GM12878 (cell line): ENCODE data around the gene PRKAG2. TPM values are rescaled to one million over a fixed set of nuclear protein-coding genes. Genes with fewer than 3 reads are reported as not detected.

ENCODE experiments used
- ATAC-seq: fragments of 200-7000 bp; cut with Tn5 transposase; 3 replicates; pipeline ENCODE4 v1.9.1; 2020; ENCODE audit warnings: mild to moderate bottlenecking, moderate library complexity
- BruUV-seq: library from RNA; stranded (reverse); fragments of 400-500 nt; replicated peaks from 2 replicates; lab custom pipeline; 2021; lab: Mats Ljungman, UMichigan
- CTCF ChIA-PET: fragments of 300-600 bp; sonication (Branson Sonifier 250); formaldehyde crosslinking; extraction: SDS; loops from one replicate; lab custom pipeline; 2021; ENCODE audit warnings: inconsistent platforms; lab: Yijun Ruan, JAX
- POLR2A ChIA-PET: fragments of 350-600 bp; formaldehyde crosslinking; extraction: SDS; loops from one replicate; lab custom pipeline; 2021; ENCODE audit warnings: inconsistent platforms; lab: Charles Lee
- RAD21 ChIA-PET: fragments of 300-600 bp; sonication (Branson Sonifier 250); formaldehyde crosslinking; loops from one replicate; lab custom pipeline; 2023; ENCODE audit warnings: antibody characterized with exemption; ENCODE audit not compliant: unreplicated experiment; lab: Charles Lee
- SMC1A ChIA-PET: fragments of 300-600 bp; sonication (Branson Sonifier 250); formaldehyde crosslinking; loops from one replicate; lab custom pipeline; 2023; ENCODE audit not compliant: unreplicated experiment, uncharacterized antibody; lab: Charles Lee
- DNase-seq: peaks from one replicate; pipeline ENCODE4 v3.0.0-alpha.2; 2011; ENCODE audit warnings: low read depth, low spot score
- FAIRE-seq: peaks from 3 replicates; lab custom pipeline; 2011; peaks lifted over from hg19 to GRCh38; lab: Jason Lieb, UNC
- H2AFZ ChIP-seq: 2 replicates; pipeline ENCODE4 v1.6.0; 2011; ENCODE audit warnings: low read depth, low read length, control low read depth; ENCODE audit not compliant: control insufficient read depth
- H3K27ac ChIP-seq: 2 replicates; pipeline ENCODE4 v1.5.1; 2011; ENCODE audit warnings: control low read depth; ENCODE audit not compliant: control insufficient read depth, insufficient read depth
- H3K27me3 ChIP-seq, 2 experiments: replicated peaks in 1 of 2; 2 replicates each; pipeline versions ENCODE4 v1.6.0 to v1.6.1; 2011; ENCODE audit warnings: low read length in 1 of 2; ENCODE audit not compliant: control insufficient read depth in 2 of 2, insufficient read depth in 2 of 2
- H3K36me3 ChIP-seq, 2 experiments: 2 replicates each; pipeline ENCODE4 v1.5.1; 2011; ENCODE audit warnings: low read length in 1 of 2; ENCODE audit not compliant: control insufficient read depth in 2 of 2, insufficient read depth in 2 of 2
- H3K4me1 ChIP-seq: 2 replicates; pipeline ENCODE4 v1.6.1; 2011; ENCODE audit warnings: mild to moderate bottlenecking, low read length, moderate library complexity, mixed read lengths; ENCODE audit not compliant: control insufficient read depth, insufficient read depth
- H3K4me2 ChIP-seq: 2 replicates; pipeline ENCODE4 v1.6.0; 2011; ENCODE audit warnings: control low read depth; ENCODE audit not compliant: control insufficient read depth, insufficient read depth
- H3K4me3 ChIP-seq: fragments of 200-600 bp; sonication (generic); 2 replicates; pipeline ENCODE4 v1.5.1; 2016
- H3K79me2 ChIP-seq: 2 replicates; pipeline ENCODE4 v1.6.0; 2011; ENCODE audit warnings: low read length; ENCODE audit not compliant: control insufficient read depth, insufficient read depth
- H3K9ac ChIP-seq: 2 replicates; pipeline ENCODE4 v1.8.0; 2011; ENCODE audit warnings: low read length, control low read depth, mixed read lengths; ENCODE audit not compliant: control insufficient read depth, insufficient read depth
- H3K9me3 ChIP-seq: replicated peaks from 3 replicates; pipeline ENCODE4 v1.5.1; 2011; ENCODE audit warnings: mild to moderate bottlenecking, low read length; ENCODE audit not compliant: control insufficient read depth, insufficient read depth
- H4K20me1 ChIP-seq: 2 replicates; pipeline ENCODE4 v1.6.0; 2011; ENCODE audit not compliant: control insufficient read depth, insufficient read depth
- SREBF2 ChIP-seq: IDR thresholded peaks from 2 replicates; pipeline ENCODE4 v1.6.1; 2012; ENCODE audit warnings: mild to moderate bottlenecking, low read length
- SRF ChIP-seq, 2 experiments: IDR thresholded peaks; 2 replicates each; pipeline ENCODE4 v1.6.1; 2011; ENCODE audit warnings: low read depth in 2 of 2, low read length in 2 of 2, mild to moderate bottlenecking in 1 of 2, moderate library complexity in 1 of 2
- WGBS: methylation state at CpG from one replicate; pipeline ENCODE4 v1.1.6; 2016; ENCODE audit warnings: low lambda C conversion rate; ENCODE audit not compliant: insufficient replicate concordance, insufficient coverage; ENCODE audit errors: missing lambda C conversion rate; 5-methylcytosine and 5-hydroxymethylcytosine counted together
- in situ Hi-C: fragments of 300-500 bp; cut with MboI; formaldehyde crosslinking; loops from 9 replicates; pipeline ENCODE4 v1.14.3; 2018; ENCODE audit warnings: mixed read lengths
- intact Hi-C: fragments of 100-400 bp; cut with micrococcal nuclease; formaldehyde crosslinking; loops from one replicate; pipeline ENCODE4 v1.14.2; 2022; ENCODE audit not compliant: unreplicated experiment
- polyA plus RNA-seq, 11 experiments: library from polyadenylated mRNA; depleted of rRNA in 4 of 11; unstranded in 6 of 11; stranded (reverse) in 5 of 11; fragments of >200 nt; fragmentation: Nextera tagmentation in 4 of 11; fragmentation: Illumina TruSeq in 1 of 11; extraction: Ambion mirVana in 4 of 11; extraction: Trizol in 1 of 11; gene quantifications; 1 replicate in 1 of 11; 2 replicates in 10 of 11; pipeline versions ENCODE4 v1.2.1 to v1.2.3, GENCODE V29; 2011 to 2016; ENCODE audit warnings: inconsistent platforms in 2 of 11, missing spikeins in 2 of 11, low read depth in 1 of 11
- total RNA-seq, 4 experiments: library from RNA; depleted of rRNA in 3 of 4; stranded (reverse); fragments of >200 nt in 3 of 4; fragmentation: Illumina TruSeq in 1 of 4; extraction: Trizol in 1 of 4; gene quantifications; 2 replicates each; pipeline versions ENCODE4 v1.2.1 to v1.2.3, GENCODE V29; 2013 to 2021
- TF ChIP-seq, protein P1 (sequence below): fragments of 450-650 bp; IDR thresholded peaks from 2 replicates; pipeline ENCODE4 v1.6.1; 2018; ENCODE audit warnings: mild to moderate bottlenecking, low read depth, moderate library complexity; ENCODE audit not compliant: partially characterized antibody
- TF ChIP-seq, protein P2 (sequence below): fragments of 450-650 bp; formaldehyde crosslinking; IDR thresholded peaks from 2 replicates; pipeline ENCODE4 v1.4.0; 2020; ENCODE audit warnings: mild to moderate bottlenecking, moderate library complexity

The PRKAG2 gene
- total and polyA plus RNA-seq, 10 of the 15 experiments (the other 5 are each of a cell fraction or from before 2014, with no cell fraction given) = 3.4 to 8.9 (median 6.8) TPM

DNA sequence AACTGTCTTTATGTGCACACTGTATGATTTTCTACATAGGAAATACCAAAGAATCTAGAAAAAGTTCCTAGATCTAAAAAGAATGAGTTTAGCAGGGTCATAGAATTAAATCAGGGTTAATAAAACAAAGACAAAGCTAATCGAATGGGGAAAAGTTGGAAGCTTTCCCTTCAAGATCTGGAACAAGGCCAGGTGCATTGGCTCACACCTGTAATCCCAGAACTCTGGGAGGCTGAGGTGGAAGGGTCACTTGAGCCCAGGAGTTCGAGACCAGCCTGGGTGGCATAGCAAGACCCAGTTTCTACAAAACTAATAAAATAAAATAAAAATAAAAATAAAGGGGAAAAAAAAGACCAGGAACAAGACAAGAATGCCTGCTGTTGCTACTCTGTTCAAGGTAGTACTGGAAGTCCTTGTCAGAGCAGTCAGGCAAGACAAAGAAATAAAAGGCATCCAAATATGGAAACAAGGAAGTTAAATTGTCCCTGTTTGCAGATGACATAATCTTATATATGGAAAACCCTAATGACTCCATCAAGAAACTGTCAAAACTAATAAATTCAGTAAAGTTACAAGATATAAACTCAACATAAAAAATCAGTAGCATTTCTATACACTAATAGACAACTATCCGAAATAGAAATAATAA, 281.1 kb downstream of the PRKAG2 start:
- CTCF ChIA-PET = interaction anchor here (0.6 kb wide), 1 partner anchor 445 kb away, joined by 4 read pairs; no protein-coding TSS in a partner anchor
- Histone ChIP-seq H4K20me1 (no peaks in the 10 kb centered on the region), H3K79me2 (no peaks in the 10 kb centered on the region), H3K4me3 (no peak overlapping the region), H3K9me3 (no peaks in the 10 kb centered on the region; the same call in 2 of the 3 replicates), H3K27ac (no peak overlapping the region), H2AFZ (no peak overlapping the region), H3K9ac (no peak overlapping the region), H3K4me2 (no peak overlapping the region), H3K4me1 (peaks cover 7% of the 10 kb centered on the region), H3K27me3 (no peaks in the 10 kb centered on the region), H3K36me3 (peaks cover 0 to 2% of the 10 kb centered on the region in 2 experiments; a peak in 2 of 4 replicates)
- FAIRE-seq (no peak), DNase-seq (no peak), ATAC-seq (no peak)
- intact Hi-C loops (no loop called here), in situ Hi-C loops (no loop called here)
- RAD21 ChIA-PET = interaction anchor here (0.9 kb wide), 1 partner anchor 37 kb away, joined by 3 read pairs; no protein-coding TSS in a partner anchor
- TF ChIP-seq, protein P1, sequence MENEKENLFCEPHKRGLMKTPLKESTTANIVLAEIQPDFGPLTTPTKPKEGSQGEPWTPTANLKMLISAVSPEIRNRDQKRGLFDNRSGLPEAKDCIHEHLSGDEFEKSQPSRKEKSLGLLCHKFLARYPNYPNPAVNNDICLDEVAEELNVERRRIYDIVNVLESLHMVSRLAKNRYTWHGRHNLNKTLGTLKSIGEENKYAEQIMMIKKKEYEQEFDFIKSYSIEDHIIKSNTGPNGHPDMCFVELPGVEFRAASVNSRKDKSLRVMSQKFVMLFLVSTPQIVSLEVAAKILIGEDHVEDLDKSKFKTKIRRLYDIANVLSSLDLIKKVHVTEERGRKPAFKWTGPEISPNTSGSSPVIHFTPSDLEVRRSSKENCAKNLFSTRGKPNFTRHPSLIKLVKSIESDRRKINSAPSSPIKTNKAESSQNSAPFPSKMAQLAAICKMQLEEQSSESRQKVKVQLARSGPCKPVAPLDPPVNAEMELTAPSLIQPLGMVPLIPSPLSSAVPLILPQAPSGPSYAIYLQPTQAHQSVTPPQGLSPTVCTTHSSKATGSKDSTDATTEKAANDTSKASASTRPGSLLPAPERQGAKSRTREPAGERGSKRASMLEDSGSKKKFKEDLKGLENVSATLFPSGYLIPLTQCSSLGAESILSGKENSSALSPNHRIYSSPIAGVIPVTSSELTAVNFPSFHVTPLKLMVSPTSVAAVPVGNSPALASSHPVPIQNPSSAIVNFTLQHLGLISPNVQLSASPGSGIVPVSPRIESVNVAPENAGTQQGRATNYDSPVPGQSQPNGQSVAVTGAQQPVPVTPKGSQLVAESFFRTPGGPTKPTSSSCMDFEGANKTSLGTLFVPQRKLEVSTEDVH = no peak
- no peak for TF ChIP-seq SRF (IDR thresholded peaks at IDR 0.05; ENCODE audit: low read depth in 2 of 2, low read length in 2 of 2)
- TF ChIP-seq, protein P2, sequence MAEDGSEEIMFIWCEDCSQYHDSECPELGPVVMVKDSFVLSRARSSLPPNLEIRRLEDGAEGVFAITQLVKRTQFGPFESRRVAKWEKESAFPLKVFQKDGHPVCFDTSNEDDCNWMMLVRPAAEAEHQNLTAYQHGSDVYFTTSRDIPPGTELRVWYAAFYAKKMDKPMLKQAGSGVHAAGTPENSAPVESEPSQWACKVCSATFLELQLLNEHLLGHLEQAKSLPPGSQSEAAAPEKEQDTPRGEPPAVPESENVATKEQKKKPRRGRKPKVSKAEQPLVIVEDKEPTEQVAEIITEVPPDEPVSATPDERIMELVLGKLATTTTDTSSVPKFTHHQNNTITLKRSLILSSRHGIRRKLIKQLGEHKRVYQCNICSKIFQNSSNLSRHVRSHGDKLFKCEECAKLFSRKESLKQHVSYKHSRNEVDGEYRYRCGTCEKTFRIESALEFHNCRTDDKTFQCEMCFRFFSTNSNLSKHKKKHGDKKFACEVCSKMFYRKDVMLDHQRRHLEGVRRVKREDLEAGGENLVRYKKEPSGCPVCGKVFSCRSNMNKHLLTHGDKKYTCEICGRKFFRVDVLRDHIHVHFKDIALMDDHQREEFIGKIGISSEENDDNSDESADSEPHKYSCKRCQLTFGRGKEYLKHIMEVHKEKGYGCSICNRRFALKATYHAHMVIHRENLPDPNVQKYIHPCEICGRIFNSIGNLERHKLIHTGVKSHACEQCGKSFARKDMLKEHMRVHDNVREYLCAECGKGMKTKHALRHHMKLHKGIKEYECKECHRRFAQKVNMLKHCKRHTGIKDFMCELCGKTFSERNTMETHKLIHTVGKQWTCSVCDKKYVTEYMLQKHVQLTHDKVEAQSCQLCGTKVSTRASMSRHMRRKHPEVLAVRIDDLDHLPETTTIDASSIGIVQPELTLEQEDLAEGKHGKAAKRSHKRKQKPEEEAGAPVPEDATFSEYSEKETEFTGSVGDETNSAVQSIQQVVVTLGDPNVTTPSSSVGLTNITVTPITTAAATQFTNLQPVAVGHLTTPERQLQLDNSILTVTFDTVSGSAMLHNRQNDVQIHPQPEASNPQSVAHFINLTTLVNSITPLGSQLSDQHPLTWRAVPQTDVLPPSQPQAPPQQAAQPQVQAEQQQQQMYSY = no peak
- no peak for TF ChIP-seq SREBF2
- SMC1A ChIA-PET = interaction anchor here (0.6 kb wide), 1 partner anchor 1776 kb away, joined by 3 read pairs; no protein-coding TSS in a partner anchor
- WGBS = 100% methylated on average over 3 of the region's 3 CpGs
- POLR2A ChIA-PET = interaction anchor here (1.2 kb wide), 1 partner anchor 16 kb away, joined by 3 read pairs; no protein-coding TSS in a partner anchor
- BruUV-seq = no TSS peak
